ENCODE measurements around the gene CPAMD8. TPM values are rescaled to one million over a fixed set of nuclear protein-coding genes. Genes with fewer than 3 reads are reported as not detected.

The CPAMD8 gene
- total and polyA plus RNA-seq, 12 donors = 3.1 to 33.7 (median 9.2) TPM

GRCh38 chr19:16880884-16881554 is 145.6 kb downstream of the CPAMD8 start:
- Histone ChIP-seq H3K4me3 (no peak overlapping the region), H3K27ac (no peak overlapping the region), H3K36me3 (replicated peaks in 1 of 2) (peaks cover 0 to 40% of the 10 kb centered on the region in 2 donors), H3K4me1 (replicated peaks in 1 of 2) (no peaks in the 10 kb centered on the region), H3K27me3 (no peaks in the 10 kb centered on the region), H3K9me3 (replicated peaks in 1 of 3) (peaks cover 0 to 15% (median 0%) of the 10 kb centered on the region in 3 donors)
- DNase-seq = no peak
- TF ChIP-seq POLR2A (IDR thresholded peaks at IDR 0.05) = no peak
- TF ChIP-seq, protein P1, sequence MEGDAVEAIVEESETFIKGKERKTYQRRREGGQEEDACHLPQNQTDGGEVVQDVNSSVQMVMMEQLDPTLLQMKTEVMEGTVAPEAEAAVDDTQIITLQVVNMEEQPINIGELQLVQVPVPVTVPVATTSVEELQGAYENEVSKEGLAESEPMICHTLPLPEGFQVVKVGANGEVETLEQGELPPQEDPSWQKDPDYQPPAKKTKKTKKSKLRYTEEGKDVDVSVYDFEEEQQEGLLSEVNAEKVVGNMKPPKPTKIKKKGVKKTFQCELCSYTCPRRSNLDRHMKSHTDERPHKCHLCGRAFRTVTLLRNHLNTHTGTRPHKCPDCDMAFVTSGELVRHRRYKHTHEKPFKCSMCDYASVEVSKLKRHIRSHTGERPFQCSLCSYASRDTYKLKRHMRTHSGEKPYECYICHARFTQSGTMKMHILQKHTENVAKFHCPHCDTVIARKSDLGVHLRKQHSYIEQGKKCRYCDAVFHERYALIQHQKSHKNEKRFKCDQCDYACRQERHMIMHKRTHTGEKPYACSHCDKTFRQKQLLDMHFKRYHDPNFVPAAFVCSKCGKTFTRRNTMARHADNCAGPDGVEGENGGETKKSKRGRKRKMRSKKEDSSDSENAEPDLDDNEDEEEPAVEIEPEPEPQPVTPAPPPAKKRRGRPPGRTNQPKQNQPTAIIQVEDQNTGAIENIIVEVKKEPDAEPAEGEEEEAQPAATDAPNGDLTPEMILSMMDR (IDR thresholded peaks at IDR 0.05) = no peak
- intact Hi-C loops (cut with DNase I) = no loop called here
- WGBS, 4 donors = 80 to 91% (median 90%) methylated on average over 1 to 8 of the region's 8 CpGs

DNA sequence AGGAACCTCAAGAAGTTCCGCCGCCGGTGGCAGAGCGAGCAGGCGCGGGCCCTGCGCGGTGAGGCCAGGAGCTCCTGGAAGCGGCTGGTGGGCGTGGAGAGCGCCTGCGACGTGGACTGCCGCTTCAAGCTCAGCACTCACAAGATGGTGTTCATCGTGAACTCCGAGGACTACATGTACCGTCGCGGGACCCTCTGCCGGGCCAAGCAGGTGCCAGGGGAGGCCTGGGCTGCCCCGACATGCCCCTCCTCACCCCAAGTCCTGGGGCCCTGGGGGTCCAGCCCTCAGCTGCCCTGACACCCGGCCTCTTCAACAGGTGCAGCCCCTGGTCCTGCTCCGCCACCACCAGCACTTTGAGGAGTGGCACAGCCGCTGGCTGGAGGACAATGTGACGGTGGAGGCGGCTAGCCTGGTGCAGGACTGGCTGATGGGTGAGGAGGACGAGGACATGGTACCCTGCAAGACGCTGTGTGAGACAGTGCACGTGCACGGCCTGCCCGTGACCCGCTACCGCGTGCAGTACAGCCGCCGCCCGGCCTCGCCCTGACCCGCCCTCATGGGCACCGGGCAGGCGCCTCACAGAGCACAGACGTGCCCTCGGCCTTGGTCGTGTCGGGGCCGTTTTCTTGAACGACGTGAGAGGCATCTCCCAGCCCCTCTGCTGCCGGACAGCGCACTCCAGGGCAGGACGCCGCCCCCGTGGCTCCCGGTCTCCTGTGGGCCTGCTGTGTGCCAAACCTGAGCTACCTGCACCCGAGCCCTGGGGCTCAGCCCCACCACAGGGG is 148.2 kb downstream of the CPAMD8 start:
- H3K27me3 ChIP-seq = no peaks in the 10 kb centered on the region
- no peak overlapping the region for H3K27ac ChIP-seq
- H3K4me1 ChIP-seq (replicated peaks in 1 of 2) = peaks cover 0 to 6% of the 10 kb centered on the region in 2 donors
- TF ChIP-seq POLR2A (IDR thresholded peaks at IDR 0.05) = no peak
- TF ChIP-seq, protein P1 (IDR thresholded peaks at IDR 0.05) = no peak
- no peak for DNase-seq
- intact Hi-C loops (cut with DNase I) = no loop called here
- H3K4me3 ChIP-seq = no peak overlapping the region
- 95% methylated on average over 34 to 55 of the region's 55 CpGs for WGBS, 4 donors
- peaks cover 0 to 15% (median 0%) of the 10 kb centered on the region in 3 donors for H3K9me3 ChIP-seq (replicated peaks in 1 of 3)
- peaks cover 0 to 47% of the 10 kb centered on the region in 2 donors for H3K36me3 ChIP-seq (replicated peaks in 1 of 2)

DNA sequence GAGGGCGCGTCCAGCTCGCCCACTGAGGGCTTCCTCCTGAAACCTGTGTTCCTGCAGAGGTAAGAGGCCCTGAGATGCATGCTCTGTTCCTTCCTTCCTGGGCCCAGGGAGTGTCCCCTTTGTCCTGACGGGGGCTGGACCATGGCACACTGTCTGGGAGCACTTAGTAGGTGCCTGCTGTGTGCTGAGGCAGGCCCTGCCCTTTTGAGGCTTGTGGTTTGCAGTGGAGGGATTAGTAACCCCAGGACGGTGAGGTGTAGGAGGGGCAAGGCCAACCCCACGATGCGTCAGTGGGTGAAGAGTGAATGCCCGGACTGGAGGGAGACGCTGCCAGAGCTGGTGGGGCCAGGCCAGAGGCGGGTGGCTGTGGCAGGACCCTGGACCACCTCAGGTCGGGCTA is 149.0 kb downstream of the CPAMD8 start:
- peaks cover 0 to 55% of the 10 kb centered on the region in 2 donors for H3K36me3 ChIP-seq (replicated peaks in 1 of 2)
- H3K4me3 ChIP-seq = no peak overlapping the region
- 88 to 96% (median 90%) methylated on average over 7 to 11 of the region's 11 CpGs for WGBS, 4 donors
- H3K27ac ChIP-seq = peak overlapping the region in 1 of 5 donors; percentile 55
- intact Hi-C loops (cut with DNase I) = no loop called here
- H3K27me3 ChIP-seq = no peaks in the 10 kb centered on the region
- no peak for DNase-seq
- H3K9me3 ChIP-seq (replicated peaks in 1 of 3) = peaks cover 0 to 11% (median 0%) of the 10 kb centered on the region in 3 donors
- H3K4me1 ChIP-seq (replicated peaks in 1 of 2) = peaks cover 0 to 6% of the 10 kb centered on the region in 2 donors
- no peak for TF ChIP-seq POLR2A (IDR thresholded peaks at IDR 0.05)
- TF ChIP-seq, protein P1 (IDR thresholded peaks at IDR 0.05) = no peak

GRCh38 chr19:16876904-16877361 is 149.7 kb downstream of the CPAMD8 start:
- peaks cover 0 to 56% of the 10 kb centered on the region in 2 donors for H3K36me3 ChIP-seq (replicated peaks in 1 of 2)
- peak in 2 of 7 donors; percentile 51 to 64 for DNase-seq
- H3K27ac ChIP-seq = peak overlapping the region in 1 of 5 donors; percentile 55
- intact Hi-C loops (cut with DNase I) = no loop called here
- H3K4me3 ChIP-seq = no peak overlapping the region
- H3K4me1 ChIP-seq (replicated peaks in 1 of 2) = peaks cover 0 to 6% of the 10 kb centered on the region in 2 donors
- peaks cover 0 to 6% (median 0%) of the 10 kb centered on the region in 3 donors for H3K9me3 ChIP-seq (replicated peaks in 1 of 3)
- no peak for TF ChIP-seq POLR2A (IDR thresholded peaks at IDR 0.05)
- TF ChIP-seq, protein P1 (IDR thresholded peaks at IDR 0.05) = no peak
- WGBS, 4 donors = 74 to 83% (median 77%) methylated on average over 8 to 12 of the region's 12 CpGs
- no peaks in the 10 kb centered on the region for H3K27me3 ChIP-seq

All from adrenal gland (tissue), 12 donors.